ENCODE results near the gene AMDHD2. TPM values are rescaled to one million over a fixed set of nuclear protein-coding genes. Genes with fewer than 3 reads are reported as not detected.
A peak's percentile ranks its signal among the peaks of the same experiment; 100 is the strongest.

AMDHD2 gene
- polyA plus RNA-seq, 3 donors from 2014 or later = 13.7 to 18.6 (median 13.9) TPM

- H3K27ac Mint-ChIP-seq = peak overlapping the region in 2 of 6 donors; percentile 67 to 69
- peaks cover 18 to 24% (median 24%) of the 10 kb centered on the region in 3 donors for H3K27me3 Mint-ChIP-seq (ENCODE audit: low read depth in 3 of 3)
- H3K4me3 Mint-ChIP-seq = peak overlapping the region in 1 of 5 donors; percentile 1
- DNase-seq = no peak
- no peaks in the 10 kb centered on the region for H3K9me3 Mint-ChIP-seq
- H3K36me3 Mint-ChIP-seq = peaks cover 4 to 8% (median 8%) of the 10 kb centered on the region in 3 donors
- peaks cover 14 to 20% of the 10 kb centered on the region in 2 donors for H3K4me1 Mint-ChIP-seq
Observed at GRCh38 chr16:2524339-2524938, 4.3 kb downstream of the AMDHD2 start.

- H3K9me3 Mint-ChIP-seq = no peaks in the 10 kb centered on the region
- H3K4me3 Mint-ChIP-seq = no peak overlapping the region
- DNase-seq = no peak
Observed at GRCh38 chr16:2526135-2526534, 6.0 kb downstream of the AMDHD2 start.

GRCh38 chr16:2527071-2527783, 7.1 kb downstream of the AMDHD2 start:
- Mint-ChIP-seq H3K4me1 (peaks cover 7 to 9% of the 10 kb centered on the region in 2 donors), H3K36me3 (peaks cover 4 to 8% (median 8%) of the 10 kb centered on the region in 3 donors), H3K27ac (no peak overlapping the region), H3K4me3 (no peak overlapping the region), H3K27me3 (ENCODE audit: low read depth in 3 of 3) (peaks cover 8 to 19% (median 13%) of the 10 kb centered on the region in 3 donors), H3K9me3 (no peaks in the 10 kb centered on the region)
- no peak for DNase-seq

More at GRCh38 chr16:2526135-2526534, 6.0 kb downstream of the AMDHD2 start:
- H3K36me3 Mint-ChIP-seq = peaks cover 4 to 8% (median 8%) of the 10 kb centered on the region in 3 donors
- H3K27me3 Mint-ChIP-seq (ENCODE audit: low read depth in 3 of 3) = peaks cover 8 to 12% (median 10%) of the 10 kb centered on the region in 3 donors
- H3K4me1 Mint-ChIP-seq = peaks cover 5 to 8% of the 10 kb centered on the region in 2 donors
- no peak overlapping the region for H3K27ac Mint-ChIP-seq

GRCh38 chr16:2527784-2528100, 7.6 kb downstream of the AMDHD2 start:
- H3K9me3 Mint-ChIP-seq = no peaks in the 10 kb centered on the region
- no peak overlapping the region for H3K4me3 Mint-ChIP-seq
- no peak overlapping the region for H3K27ac Mint-ChIP-seq
- peaks cover 10% of the 10 kb centered on the region in 2 donors for H3K4me1 Mint-ChIP-seq
- DNase-seq = no peak
- H3K36me3 Mint-ChIP-seq = peaks cover 4 to 8% (median 8%) of the 10 kb centered on the region in 3 donors
- peaks cover 13 to 23% (median 16%) of the 10 kb centered on the region in 3 donors for H3K27me3 Mint-ChIP-seq (ENCODE audit: low read depth in 3 of 3)

- Mint-ChIP-seq H3K9me3 (no peaks in the 10 kb centered on the region), H3K4me1 (peaks cover 12 to 13% of the 10 kb centered on the region in 2 donors), H3K27me3 (ENCODE audit: low read depth in 3 of 3) (peaks cover 19 to 27% (median 22%) of the 10 kb centered on the region in 3 donors), H3K36me3 (peaks cover 4 to 8% (median 8%) of the 10 kb centered on the region in 3 donors), H3K27ac (no peak overlapping the region), H3K4me3 (no peak overlapping the region)
- no peak for DNase-seq
Observed at GRCh38 chr16:2528161-2529060, 8.2 kb downstream of the AMDHD2 start.

- peaks cover 0 to 3% (median 0%) of the 10 kb centered on the region in 6 donors for H3K9me3 Mint-ChIP-seq
- H3K36me3 Mint-ChIP-seq = peaks cover 3 to 6% (median 5%) of the 10 kb centered on the region in 3 donors
- no peak overlapping the region for H3K4me3 Mint-ChIP-seq
- peak overlapping the region in 1 of 6 donors; percentile 60 for H3K27ac Mint-ChIP-seq
- H3K27me3 Mint-ChIP-seq (ENCODE audit: low read depth in 3 of 3) = peaks cover 28 to 31% (median 31%) of the 10 kb centered on the region in 3 donors
- H3K4me1 Mint-ChIP-seq = peaks cover 18 to 19% of the 10 kb centered on the region in 2 donors
- no peak for DNase-seq
Observed at GRCh38 chr16:2529061-2529931, 9.1 kb downstream of the AMDHD2 start.

- Mint-ChIP-seq H3K36me3 (no peaks in the 10 kb centered on the region), H3K27ac (peak overlapping the region in 5 of 6 donors; percentile 50 to 77 (median 75)), H3K9me3 (peaks cover 0 to 3% (median 0%) of the 10 kb centered on the region in 6 donors), H3K27me3 (ENCODE audit: low read depth in 3 of 3) (peaks cover 31 to 33% (median 33%) of the 10 kb centered on the region in 3 donors), H3K4me1 (peaks cover 18 to 19% of the 10 kb centered on the region in 2 donors), H3K4me3 (peak overlapping the region in 1 of 5 donors; percentile 48)
- no peak for DNase-seq
Observed at GRCh38 chr16:2529961-2530628, 9.9 kb downstream of the AMDHD2 start.

GRCh38 chr16:2530629-2531318, 10.6 kb downstream of the AMDHD2 start:
- Mint-ChIP-seq H3K27me3 (ENCODE audit: low read depth in 3 of 3) (peaks cover 31 to 33% (median 33%) of the 10 kb centered on the region in 3 donors), H3K9me3 (peaks cover 0 to 3% (median 0%) of the 10 kb centered on the region in 6 donors), H3K36me3 (no peaks in the 10 kb centered on the region), H3K4me3 (peak overlapping the region in 4 of 5 donors; percentile 90 to 98 (median 94)), H3K4me1 (peaks cover 19 to 20% of the 10 kb centered on the region in 2 donors), H3K27ac (peak overlapping the region; percentile 97 to 99 (median 99))
- DNase-seq = no peak

- peaks cover 0 to 3% (median 0%) of the 10 kb centered on the region in 6 donors for H3K9me3 Mint-ChIP-seq
- H3K4me3 Mint-ChIP-seq = peak within 1 kb of the TSS; percentile 90 to 98 (median 96)
- peaks cover 31 to 34% (median 33%) of the 10 kb centered on the region in 3 donors for H3K27me3 Mint-ChIP-seq (ENCODE audit: low read depth in 3 of 3)
- peak within 1 kb of the TSS; percentile 97 to 99 (median 99) for H3K27ac Mint-ChIP-seq
- peaks cover 19 to 23% of the 10 kb centered on the region in 2 donors for H3K4me1 Mint-ChIP-seq
- peak in 1 of 3 donors; percentile 28 for DNase-seq
- H3K36me3 Mint-ChIP-seq = no peaks in the 10 kb centered on the region
Observed at GRCh38 chr16:2531371-2531695, 11.2 kb downstream of the AMDHD2 start, which contains the start of gene CEMP1. Gene CEMP1, minus strand, starts transcription at chr16:2531408. Its CDS starts 335 bp downstream, at chr16:2531073.

- peak; percentile 97 to 98 (median 97) for DNase-seq
- Mint-ChIP-seq H3K4me1 (peaks cover 19 to 26% of the 10 kb centered on the region in 2 donors), H3K4me3 (peak overlapping the region; percentile 90 to 98 (median 96)), H3K9me3 (peaks cover 0 to 3% (median 0%) of the 10 kb centered on the region in 6 donors), H3K27ac (peak overlapping the region; percentile 97 to 99 (median 99)), H3K27me3 (ENCODE audit: low read depth in 3 of 3) (peaks cover 33 to 35% (median 33%) of the 10 kb centered on the region in 3 donors), H3K36me3 (no peaks in the 10 kb centered on the region)
Observed at GRCh38 chr16:2531696-2532493, 11.7 kb downstream of the AMDHD2 start.

GRCh38 chr16:2532494-2533141, 12.4 kb downstream of the AMDHD2 start:
- Mint-ChIP-seq H3K27ac (peak overlapping the region; percentile 97 to 99 (median 99)), H3K36me3 (no peaks in the 10 kb centered on the region)

More at GRCh38 chr16:2532494-2533141, 12.4 kb downstream of the AMDHD2 start:
- Mint-ChIP-seq H3K9me3 (peaks cover 0 to 3% (median 0%) of the 10 kb centered on the region in 6 donors), H3K4me1 (peaks cover 26 to 31% of the 10 kb centered on the region in 2 donors), H3K27me3 (ENCODE audit: low read depth in 3 of 3) (peaks cover 36% of the 10 kb centered on the region in 3 donors), H3K4me3 (peak overlapping the region; percentile 90 to 98 (median 96))
- peak; percentile 83 to 87 (median 86) for DNase-seq
